ENCODE data around the gene HSPA12A.

The HSPA12A gene

DNA sequence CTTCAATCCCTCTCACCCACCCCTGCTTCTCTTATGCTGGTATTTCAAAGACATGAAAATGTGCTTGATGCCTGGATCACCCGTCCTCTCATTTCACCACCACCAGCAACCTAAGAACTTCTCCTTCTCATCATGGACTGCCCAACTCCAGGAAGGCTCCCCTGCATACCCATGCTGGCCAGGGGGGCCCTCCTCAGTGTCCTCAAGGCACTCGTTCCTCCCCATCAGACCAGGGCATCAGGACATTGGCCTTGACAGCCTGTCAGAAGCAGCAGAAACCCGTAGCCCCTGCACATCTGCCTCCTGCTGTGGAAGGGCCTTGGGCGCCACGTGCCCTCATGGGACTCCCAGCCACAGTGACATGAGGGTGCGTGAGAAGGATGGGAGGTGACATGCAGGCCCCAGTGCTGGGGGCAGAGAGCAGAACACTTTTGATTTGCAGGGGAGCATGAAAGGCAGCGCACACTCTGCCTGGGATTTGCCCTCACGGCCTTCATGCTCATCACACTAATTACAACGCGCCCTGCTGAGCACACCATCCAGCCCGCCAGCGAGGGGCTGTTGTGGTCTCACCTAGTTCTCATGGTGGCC lies 1.9 kb upstream of the HSPA12A start:
- DNase-seq (ENCODE audit: low read depth in 2 of 2), result no peak

DNA sequence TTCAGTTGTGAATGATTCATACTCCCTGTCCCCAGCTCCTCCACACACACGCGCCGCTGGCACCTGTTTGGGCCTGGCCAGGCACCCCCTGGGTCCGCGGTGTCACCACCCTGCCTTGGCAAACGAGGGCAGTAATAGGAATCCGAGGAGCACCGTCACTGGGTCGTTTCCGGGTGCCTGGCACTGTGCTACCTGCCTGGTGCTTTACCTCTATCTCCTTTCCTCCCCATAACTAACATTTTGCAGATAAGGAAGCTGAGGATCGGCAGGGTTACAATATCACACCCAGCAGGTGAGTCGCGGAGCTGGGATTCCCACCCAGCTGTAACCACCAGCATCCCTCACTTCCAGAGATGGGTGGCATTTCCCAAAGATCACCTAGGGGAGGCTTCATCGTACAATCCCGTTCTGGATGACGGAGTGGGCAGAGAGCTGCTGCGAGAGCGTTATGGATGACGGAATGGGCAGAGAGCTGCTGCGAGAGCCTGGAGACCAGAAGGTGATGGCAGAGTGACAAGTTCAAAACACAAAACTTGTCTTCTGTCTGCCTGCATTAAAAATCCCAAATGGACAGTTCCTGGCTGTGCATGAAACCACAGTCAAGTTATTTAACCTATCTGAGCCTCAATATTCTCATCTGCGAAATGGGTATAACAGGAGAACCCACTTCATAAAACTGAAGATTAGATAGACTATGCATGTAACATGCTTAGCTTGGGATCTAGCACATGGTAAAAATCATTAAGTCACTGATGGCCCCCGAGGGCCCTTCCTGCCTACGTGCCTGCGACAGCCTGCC lies 1.1 kb upstream of the HSPA12A start:
- DNase-seq (ENCODE audit: low read depth in 2 of 2), result no peak

DNA sequence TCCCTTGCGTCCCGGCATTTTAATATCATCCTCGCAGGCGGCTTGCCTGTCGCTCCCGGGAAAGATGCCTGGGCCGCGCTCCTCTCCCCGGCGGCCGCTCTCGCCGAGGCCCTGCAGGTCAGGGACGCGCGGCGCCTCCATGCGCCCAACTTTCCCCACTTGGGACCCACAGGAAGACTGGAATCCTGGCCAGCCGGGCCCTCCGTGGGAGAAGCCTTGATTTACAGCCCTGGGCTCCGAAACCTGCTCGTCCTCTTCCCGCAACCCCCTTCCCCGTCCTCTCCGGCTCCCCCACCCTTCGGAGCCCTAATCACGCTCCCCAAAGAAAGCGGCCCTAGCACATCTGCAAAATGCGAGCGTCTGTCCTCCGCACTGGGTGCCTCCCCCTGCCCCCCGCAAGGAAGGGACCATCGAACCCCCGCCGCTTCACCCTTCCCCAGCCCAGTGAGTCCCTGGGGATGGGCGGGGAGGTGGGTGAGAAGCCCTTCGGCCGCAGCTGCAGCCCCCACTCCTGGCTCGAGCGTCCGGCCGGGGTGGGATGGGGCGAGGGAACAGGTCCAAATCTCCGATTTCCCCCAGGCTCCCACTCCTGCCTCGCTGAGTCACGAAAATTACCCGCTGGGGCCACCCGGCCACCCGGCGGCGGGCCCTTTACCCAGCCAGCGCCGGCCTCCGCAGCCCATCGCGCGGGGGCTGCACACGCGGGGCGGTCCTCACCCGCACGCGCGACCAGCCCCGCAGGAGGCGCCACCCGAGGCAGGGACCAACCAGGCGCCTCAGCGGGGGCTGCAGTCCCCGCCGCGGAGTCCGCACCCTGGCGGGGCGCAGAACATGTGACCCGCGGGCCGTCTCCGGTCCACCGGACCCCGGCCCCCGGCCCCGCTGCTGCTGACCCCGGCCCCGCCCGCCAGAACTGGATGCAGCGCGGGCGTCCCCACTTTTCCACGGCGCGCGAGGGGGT lies 695 bp downstream of the HSPA12A start:
- no peak for DNase-seq (ENCODE audit: low read depth in 2 of 2)

- no peak for DNase-seq (ENCODE audit: low read depth in 2 of 2)
Measured at GRCh38 chr10:116740971-116741370, 1.4 kb downstream of the HSPA12A start.

GRCh38 chr10:116738339-116738738 lies 4.0 kb downstream of the HSPA12A start:
- no peak for DNase-seq (ENCODE audit: low read depth in 2 of 2)

DNA sequence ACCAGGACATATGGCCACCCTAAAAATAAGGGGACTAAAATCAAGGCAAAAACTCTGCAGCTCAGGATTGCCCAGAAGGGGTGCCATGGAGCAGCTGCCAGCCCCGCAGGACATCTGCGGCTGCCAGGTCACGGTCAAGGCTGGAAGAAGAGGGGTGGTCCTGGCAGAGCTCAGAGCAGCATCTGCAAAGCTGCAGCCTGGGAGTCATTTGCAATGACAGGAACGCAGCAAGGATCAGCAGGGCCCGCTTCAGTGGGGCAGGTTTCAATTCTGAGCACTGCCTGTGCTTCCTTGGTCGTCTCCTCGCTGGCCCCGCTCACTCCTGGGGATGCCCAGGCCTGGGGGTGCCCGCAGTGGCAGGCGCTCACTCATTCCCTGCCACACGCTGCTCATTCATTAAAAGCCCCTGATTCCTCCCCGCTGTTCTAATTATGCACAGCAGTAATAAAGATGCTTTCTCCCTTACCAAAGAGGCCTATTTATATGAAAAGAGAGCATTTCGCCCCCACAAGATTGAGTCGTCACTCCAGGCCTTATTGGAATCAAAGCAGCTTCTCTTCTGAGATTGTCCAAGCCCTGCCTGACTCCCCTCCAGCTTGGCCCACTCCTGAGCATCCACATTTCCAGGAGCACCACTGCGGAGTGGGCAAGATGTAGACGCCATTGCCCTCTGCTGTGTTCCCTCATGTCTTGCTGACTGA lies 4.6 kb downstream of the HSPA12A start:
- DNase-seq (ENCODE audit: low read depth in 2 of 2), result no peak

- DNase-seq (ENCODE audit: low read depth in 2 of 2), result peak; percentile 52 to 53
Measured at GRCh38 chr10:116733566-116733965, 8.8 kb downstream of the HSPA12A start.

DNA sequence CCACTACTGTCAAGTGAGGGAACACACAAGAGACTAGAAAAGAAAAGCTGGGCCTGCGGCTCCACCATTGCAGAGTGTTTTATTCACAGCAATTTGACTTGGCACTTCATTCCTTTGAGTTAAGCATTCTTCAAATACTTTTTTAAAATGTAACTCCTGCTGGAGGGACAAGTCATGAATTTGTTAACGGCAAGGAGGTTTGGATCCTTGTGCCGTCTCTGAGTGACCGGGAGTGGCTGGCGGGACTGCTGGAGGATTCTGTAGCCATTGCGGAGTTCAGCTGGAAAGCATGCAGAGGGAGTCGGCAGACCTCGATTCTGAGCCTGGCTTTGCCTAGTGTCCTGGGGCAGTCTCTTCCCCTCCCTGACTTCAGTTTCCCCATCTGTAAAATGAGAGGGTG lies 9.8 kb downstream of the HSPA12A start:
- no peak for DNase-seq (ENCODE audit: low read depth in 2 of 2)

DNA sequence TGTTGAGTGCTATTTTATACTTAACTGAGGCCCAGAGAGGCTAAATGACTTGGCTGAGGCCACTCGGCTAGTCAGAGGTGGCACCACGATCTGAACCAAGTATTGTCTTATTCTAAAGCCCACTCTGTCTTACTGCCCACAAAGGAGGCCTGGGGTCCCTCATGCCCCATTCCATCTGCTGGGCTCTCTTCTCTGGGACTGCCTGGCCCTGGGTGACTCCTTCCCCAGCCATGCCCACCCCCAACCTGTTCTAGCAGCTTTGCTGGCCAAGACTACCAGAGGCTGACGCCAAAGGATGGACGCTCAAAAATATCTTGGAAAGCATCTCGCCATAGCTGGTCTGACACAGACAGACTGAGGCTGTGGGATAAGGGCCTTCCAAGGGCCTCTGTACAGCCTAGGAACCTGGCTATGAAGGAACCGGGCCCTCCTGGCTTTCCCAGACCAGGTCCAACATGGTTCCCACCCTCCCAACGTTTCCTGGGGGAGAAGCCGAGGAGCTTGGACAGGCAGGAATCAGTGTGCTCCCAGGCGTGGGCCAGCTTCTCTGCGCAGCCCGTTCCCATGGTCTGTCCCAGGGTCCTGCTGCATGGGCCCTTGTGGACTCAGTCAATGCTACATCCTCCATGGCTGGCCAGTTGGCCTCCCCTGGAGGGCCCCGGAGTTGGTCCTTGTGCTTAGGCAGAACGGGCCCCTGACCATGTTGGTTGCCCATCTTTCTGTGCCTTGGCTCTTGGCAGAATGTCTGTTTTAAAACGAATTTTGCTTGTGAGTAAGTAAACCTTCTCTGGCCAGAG lies 11.7 kb downstream of the HSPA12A start:
- DNase-seq (ENCODE audit: low read depth in 2 of 2), result no peak

DNA sequence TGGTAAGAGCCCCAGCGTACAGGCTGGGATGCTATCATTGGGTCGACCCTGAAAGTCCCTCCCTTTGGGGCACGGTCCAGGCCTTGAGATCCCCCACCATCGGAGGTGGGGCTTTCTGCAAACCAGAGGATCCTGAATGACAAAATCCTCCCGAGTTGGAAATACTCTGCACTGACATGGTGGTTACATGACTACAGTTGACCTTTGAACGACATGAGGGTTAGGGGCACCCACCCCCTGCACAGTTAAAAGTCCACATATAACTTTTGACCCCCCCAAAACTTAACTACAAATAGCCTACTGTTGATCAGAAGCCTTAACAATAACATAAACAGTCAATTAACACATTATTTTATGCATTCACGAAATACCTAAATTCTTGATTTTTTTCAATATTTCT lies 13.1 kb downstream of the HSPA12A start:
- DNase-seq (ENCODE audit: low read depth in 2 of 2), result no peak

GRCh38 chr10:116728526-116729096 lies 13.8 kb downstream of the HSPA12A start:
- no peak for DNase-seq (ENCODE audit: low read depth in 2 of 2)

DNA sequence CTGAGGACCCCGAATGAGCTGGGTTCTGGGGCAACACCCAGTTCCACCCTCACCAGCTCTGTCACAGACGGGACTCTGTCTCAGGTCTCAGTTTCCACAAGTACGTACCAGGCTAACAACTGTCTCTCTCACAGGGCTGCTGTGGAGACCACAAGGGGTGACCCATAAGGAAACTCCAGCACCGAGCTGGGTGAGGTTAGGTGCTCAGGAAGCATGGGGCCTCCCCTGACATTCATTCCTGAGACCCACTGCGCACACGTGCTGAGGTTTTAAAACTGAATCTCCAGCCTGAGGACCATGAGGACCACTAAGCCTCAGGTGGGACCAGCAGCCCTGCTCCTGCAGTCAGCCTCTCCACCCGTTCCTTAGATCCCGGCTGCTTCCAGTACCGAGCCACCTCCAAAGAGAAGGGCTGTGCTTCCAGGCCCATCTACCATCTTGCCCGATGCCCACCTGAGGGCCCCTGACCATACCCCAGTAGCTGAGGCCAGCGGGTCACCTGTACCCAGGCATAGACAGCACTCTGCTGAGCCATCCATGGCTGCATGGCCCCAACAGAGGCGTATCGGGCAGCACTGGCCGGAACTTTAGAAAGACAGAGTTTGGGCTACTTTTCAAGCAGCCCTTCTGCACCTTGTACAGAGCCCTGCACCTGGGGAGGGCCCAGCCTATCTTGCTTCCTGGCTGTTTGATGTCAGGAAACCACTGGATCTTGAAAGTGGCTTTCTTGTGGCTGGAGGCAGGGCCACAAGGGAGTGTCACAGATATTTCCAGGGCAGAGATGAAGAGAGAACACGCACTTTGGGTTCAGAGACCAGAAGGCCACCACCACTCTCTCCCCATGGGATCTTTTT lies 18.7 kb downstream of the HSPA12A start:
- no peak for DNase-seq (ENCODE audit: low read depth in 2 of 2)

DNA sequence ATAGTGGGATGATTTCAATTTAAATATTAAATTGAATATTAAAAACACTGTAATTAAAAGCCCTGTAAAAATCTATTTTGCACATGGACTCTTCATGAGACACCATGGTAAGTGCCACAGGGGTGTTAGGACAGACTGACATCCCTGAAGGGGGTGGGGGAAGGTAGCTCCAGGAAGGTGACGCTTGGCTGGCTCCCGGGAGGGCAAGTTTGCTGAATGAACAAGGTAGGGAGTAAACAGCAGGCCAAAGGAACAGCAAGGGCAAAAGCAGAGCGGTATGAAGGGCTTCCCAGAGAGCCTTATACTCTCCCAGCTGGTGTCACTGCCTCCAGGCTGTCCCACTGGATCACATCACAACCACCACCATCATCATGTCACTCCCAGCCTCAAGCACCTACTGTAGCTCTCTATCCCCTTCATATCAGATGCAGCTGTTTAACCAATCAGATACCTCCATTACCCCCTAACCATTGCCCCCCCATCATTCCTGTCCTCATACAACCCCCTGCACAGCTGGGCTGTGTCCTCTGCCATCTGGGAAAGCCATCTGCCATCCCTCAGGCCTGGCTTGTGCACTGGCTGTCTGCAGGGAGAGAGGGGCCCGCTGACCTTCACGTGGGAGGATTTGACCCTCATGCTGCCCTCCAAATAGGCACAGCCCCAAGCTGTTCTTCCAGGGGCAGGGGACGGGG lies 19.5 kb downstream of the HSPA12A start:
- no peak for DNase-seq (ENCODE audit: low read depth in 2 of 2)

GRCh38 chr10:116721547-116722392 lies 20.6 kb downstream of the HSPA12A start:
- no peak for DNase-seq (ENCODE audit: low read depth in 2 of 2)

GRCh38 chr10:116720668-116721546 lies 21.5 kb downstream of the HSPA12A start:
- DNase-seq (ENCODE audit: low read depth in 2 of 2), result no peak

GRCh38 chr10:116720241-116720643 lies 22.1 kb downstream of the HSPA12A start:
- DNase-seq (ENCODE audit: low read depth in 2 of 2), result no peak

GRCh38 chr10:116719804-116720203 lies 22.6 kb downstream of the HSPA12A start:
- no peak for DNase-seq (ENCODE audit: low read depth in 2 of 2)

Measured in fibroblast of skin of left quadriceps (primary cell).